LNCaP clone FGC (cell line): ENCODE data around the gene NXPE4.
"Not testable (repeated sequence)": the region's sequence is repeated elsewhere in the genome, so short reads cannot be mapped to it uniquely, and the experiment has no call there.

Experiments used
- DNase-seq: peaks from one replicate; pipeline ENCODE4 v3.0.0-alpha.2; 2011; ENCODE audit warnings: low read depth
- H3K4me3 ChIP-seq: 2 replicates; pipeline ENCODE4 v1.5.1; 2011; ENCODE audit warnings: mild to moderate bottlenecking, low read depth, low read length, control low read depth
- TF ChIP-seq, protein P1 (sequence below): IDR thresholded peaks from 2 replicates; pipeline ENCODE4 v1.5.1; 2012; ENCODE audit warnings: mild to moderate bottlenecking; ENCODE audit not compliant: control insufficient read depth, insufficient read depth; ENCODE audit errors: extremely low read depth

NXPE4 gene

DNA sequence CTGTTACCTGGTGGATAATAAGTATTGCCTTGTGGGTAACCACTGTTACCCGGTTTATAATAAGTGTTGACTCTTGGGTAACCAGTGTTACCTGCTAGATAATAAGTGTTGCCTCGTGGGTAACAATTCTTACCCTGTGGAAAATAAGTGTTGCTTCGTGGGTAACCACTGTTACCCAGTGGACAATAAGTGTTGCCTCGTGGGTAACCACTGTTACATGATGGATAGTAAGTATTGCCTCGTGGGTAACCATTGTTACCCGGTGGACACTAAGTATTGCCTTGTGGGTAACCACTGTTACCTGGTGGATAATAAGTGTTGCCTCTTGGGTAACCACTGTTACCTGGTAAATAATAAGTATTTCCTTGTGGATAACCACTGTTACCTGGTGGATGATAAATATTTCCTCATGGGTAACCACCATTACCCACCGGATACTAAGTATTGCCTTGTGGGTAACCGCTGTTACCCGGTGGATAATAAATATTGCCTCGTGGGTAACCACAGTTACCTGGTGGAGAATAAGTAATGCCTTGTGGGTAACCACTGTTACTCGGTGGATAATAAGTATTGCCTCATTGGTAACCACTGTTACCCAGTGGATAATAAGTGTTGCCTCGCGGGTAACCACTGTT lies 8.7 kb upstream of the NXPE4 start:
- no peak for DNase-seq
- H3K4me3 ChIP-seq = no peak overlapping the region
- TF ChIP-seq, protein P1, sequence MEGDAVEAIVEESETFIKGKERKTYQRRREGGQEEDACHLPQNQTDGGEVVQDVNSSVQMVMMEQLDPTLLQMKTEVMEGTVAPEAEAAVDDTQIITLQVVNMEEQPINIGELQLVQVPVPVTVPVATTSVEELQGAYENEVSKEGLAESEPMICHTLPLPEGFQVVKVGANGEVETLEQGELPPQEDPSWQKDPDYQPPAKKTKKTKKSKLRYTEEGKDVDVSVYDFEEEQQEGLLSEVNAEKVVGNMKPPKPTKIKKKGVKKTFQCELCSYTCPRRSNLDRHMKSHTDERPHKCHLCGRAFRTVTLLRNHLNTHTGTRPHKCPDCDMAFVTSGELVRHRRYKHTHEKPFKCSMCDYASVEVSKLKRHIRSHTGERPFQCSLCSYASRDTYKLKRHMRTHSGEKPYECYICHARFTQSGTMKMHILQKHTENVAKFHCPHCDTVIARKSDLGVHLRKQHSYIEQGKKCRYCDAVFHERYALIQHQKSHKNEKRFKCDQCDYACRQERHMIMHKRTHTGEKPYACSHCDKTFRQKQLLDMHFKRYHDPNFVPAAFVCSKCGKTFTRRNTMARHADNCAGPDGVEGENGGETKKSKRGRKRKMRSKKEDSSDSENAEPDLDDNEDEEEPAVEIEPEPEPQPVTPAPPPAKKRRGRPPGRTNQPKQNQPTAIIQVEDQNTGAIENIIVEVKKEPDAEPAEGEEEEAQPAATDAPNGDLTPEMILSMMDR = no peak

DNA sequence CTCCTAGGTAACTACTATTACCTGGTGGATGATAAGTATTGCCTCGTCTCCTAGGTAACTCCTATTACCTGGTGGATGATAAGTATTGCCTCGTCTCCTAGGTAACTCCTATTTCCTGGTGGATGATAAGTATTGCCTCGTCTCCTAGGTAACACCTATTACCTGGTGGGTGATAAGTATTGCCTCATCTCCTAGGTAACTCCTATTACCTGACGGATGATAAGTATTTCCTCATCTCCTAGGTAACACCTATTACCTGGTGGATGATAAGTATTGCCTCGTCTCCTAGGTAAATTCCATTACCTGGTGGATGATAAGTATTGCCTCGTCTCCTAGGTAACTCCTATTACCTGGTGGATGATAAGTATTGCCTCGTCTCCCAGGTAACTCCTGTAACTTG lies 7.6 kb upstream of the NXPE4 start:
- DNase-seq, H3K4me3 ChIP-seq: not testable (repeated sequence)

DNA sequence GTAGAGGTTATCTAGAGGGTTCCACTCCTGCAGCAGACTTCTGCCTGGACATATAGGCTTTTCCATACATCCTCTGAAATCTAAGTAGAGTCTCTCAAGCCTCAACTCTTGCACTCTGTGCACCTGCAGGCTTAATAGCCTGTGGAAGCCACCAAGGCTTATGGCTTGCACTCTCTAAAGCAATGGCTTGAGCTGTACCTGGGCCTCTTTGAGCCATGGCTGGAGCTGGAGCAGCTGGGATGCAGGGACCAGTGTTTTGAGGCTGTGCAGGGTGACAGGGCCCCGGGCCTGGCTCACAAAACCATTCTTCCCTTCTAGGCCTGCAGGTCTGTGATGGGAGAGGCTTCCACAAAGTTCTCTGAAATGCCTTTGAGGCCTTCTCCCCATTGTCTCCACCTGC lies 2.9 kb upstream of the NXPE4 start:
- no peak overlapping the region for H3K4me3 ChIP-seq
- TF ChIP-seq, protein P1 = no peak
- DNase-seq = no peak

DNA sequence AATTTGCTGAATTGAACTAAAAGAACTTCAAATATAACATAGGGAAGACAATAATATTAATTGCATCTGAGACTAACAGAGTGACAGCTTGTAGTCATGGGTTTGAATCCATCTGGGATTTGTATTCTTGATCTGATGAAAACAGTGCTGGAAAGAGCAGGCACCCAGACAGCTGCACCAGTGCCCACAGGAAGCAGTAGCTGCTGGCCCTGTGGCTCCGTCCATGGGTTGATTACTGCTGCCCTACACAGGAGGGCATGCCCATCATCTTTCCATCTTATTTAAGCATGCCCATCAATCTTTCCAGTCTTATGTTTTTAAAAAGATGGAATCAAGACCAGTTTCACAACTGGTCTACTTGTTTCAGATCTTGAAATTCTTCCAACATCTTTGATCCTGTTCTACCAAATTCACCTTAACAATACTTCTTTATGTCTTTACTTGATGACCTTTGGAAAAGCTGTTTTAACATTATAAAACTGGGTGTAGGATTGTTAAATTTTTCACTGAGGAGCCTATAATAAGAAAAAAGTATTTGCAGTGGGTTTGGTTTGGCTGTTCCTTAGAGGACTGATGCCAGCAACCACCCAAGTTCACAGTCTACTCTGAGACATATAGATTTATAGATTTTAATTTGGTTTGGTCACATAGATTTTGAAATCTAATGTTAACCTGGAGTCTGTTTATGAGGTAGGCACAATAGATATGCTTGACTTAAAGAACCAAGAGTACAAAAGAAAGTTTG lies 761 bp upstream of the NXPE4 start:
- no peak overlapping the region for H3K4me3 ChIP-seq
- TF ChIP-seq, protein P1 = no peak
- no peak for DNase-seq

DNA sequence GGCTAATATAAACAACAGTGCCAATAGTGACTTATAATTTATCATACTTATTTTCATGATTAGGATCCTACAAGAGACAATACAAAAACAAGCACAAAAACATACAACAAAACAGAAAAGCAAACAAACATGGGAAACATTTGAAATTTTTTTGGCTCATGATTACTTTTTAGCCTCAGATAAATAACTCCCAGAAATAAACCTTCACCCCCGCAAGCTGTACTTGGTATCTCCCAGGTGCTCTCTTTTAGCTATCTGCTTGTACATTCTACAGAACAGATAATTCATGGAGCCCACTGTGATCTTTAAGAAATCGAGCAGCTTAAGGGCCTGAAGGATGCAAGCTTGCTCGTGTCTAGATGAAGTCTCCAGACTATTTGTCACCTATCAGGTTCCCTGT lies 883 bp downstream of the NXPE4 start:
- TF ChIP-seq, protein P1 = no peak
- no peak overlapping the region for H3K4me3 ChIP-seq
- no peak for DNase-seq

DNA sequence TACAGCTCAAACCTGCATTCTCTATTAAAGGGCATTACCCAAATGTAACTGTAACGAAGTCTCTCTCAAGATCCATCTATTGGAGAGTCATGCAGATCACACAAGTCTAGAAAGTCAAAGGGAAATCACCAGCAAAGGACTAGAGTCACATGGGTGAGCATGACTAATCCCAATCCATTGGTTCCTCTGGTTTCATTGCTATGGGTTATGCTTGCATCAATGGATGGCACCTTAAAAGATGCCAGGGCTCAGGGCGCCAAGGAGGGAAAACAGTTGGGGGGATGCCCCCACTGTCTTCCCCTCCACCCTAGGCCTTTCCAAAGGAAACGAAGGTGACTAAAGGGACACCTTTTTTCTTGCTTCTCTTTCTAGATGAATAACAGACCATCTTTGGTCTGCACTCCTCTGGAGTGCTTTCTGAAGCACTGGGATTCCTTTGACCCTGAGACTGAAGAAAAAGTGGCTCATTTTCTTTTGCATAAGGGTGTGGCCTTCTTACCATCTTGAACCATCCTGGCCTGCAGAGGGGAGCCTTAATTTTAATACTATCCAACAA lies 8.1 kb downstream of the NXPE4 start:
- TF ChIP-seq, protein P1 = no peak
- H3K4me3 ChIP-seq = no peak overlapping the region
- no peak for DNase-seq

DNA sequence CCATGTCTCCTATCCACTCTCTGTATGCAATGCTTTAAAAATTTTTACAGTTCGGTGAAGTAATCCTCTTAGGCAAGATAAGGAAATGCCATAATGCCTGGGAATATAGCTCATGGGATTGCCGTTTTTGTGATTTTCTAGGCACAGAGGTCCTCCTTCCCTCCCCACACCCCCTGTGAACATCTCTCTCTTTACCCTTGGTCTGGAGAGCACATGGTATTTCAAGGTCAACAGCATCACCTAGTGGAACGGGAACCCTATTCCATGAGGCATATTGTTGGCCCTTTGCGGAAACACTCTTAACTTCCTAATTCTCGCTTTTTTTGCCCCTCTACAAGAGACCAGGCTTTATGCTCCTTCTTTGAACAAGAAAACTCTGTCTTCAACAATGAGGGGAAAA lies 8.8 kb downstream of the NXPE4 start:
- TF ChIP-seq, protein P1 = peak; percentile 59
- no peak for DNase-seq
- H3K4me3 ChIP-seq = no peak overlapping the region
